HK-2 (cell line): ENCODE measurements around the gene P4HA1.
"Not testable (repeated sequence)": the region's sequence is repeated elsewhere in the genome, so short reads cannot be mapped to it uniquely, and the experiment has no call there.

Source experiments
- DNase-seq: peaks from one replicate; pipeline ENCODE4 v3.0.0-alpha.2; 2018; ENCODE audit not compliant: unreplicated experiment

P4HA1 gene

GRCh38 chr10:73096449-73097304 is at the start of gene P4HA1:
Gene P4HA1 (minus strand): TSS chr10:73096866. CDS start chr10:73074883, 21,983 bp downstream.
- peak; percentile 100 for DNase-seq

- no peak for DNase-seq
Observed at GRCh38 chr10:73141603-73142002, 44.9 kb upstream of the P4HA1 start.

- DNase-seq = no peak
Observed at GRCh38 chr10:73139251-73139650, 42.6 kb upstream of the P4HA1 start.

- no peak for DNase-seq
Observed at GRCh38 chr10:73136627-73137026, 40.0 kb upstream of the P4HA1 start.

GRCh38 chr10:73134727-73135126 is 38.1 kb upstream of the P4HA1 start:
- no peak for DNase-seq

- DNase-seq = no peak
Observed at GRCh38 chr10:73131913-73132686, 35.4 kb upstream of the P4HA1 start.

GRCh38 chr10:73131301-73131700 is 34.6 kb upstream of the P4HA1 start:
- no peak for DNase-seq

- DNase-seq = no peak
Observed at GRCh38 chr10:73126343-73126742, 29.7 kb upstream of the P4HA1 start.

- no peak for DNase-seq
Observed at GRCh38 chr10:73119952-73120351, 23.3 kb upstream of the P4HA1 start.

GRCh38 chr10:73119457-73119856 is 22.8 kb upstream of the P4HA1 start:
- DNase-seq = no peak

GRCh38 chr10:73117976-73118743 is 21.5 kb upstream of the P4HA1 start:
- no peak for DNase-seq

- DNase-seq = no peak
Observed at GRCh38 chr10:73116017-73116416, 19.4 kb upstream of the P4HA1 start.

- DNase-seq = no peak
Observed at GRCh38 chr10:73113551-73113950, 16.9 kb upstream of the P4HA1 start.

GRCh38 chr10:73112032-73112431 is 15.4 kb upstream of the P4HA1 start:
- not testable (repeated sequence) for DNase-seq

- DNase-seq = peak; percentile 39
Observed at GRCh38 chr10:73110345-73110849, 13.7 kb upstream of the P4HA1 start, which contains the start of gene NUDT13. Gene NUDT13 (plus strand): TSS chr10:73110455. CDS start chr10:73114366, 3,911 bp downstream.

GRCh38 chr10:73109248-73109652 is 12.6 kb upstream of the P4HA1 start:
- DNase-seq = not testable (repeated sequence)

- no peak for DNase-seq
Observed at GRCh38 chr10:73106301-73106700, 9.6 kb upstream of the P4HA1 start.

- DNase-seq = no peak
Observed at GRCh38 chr10:73099141-73099540, 2.5 kb upstream of the P4HA1 start.

GRCh38 chr10:73097305-73097670 is 622 bp upstream of the P4HA1 start:
- DNase-seq = no peak

- DNase-seq = peak; percentile 70
Observed at GRCh38 chr10:73096041-73096448, 621 bp downstream of the P4HA1 start.

GRCh38 chr10:73095481-73096021 is 1.1 kb downstream of the P4HA1 start:
- peak; percentile 58 for DNase-seq
